HG03575 (cell line): ENCODE results near the gene TRAPPC2.

Source experiments
- ATAC-seq: cut with Tn5 transposase; IDR thresholded peaks from one replicate; pipeline ENCODE4 v1.9.1; 2021; ENCODE audit not compliant: unreplicated experiment, insufficient number of reproducible peaks, low FRiP score; ENCODE audit errors: extremely low read depth

Gene TRAPPC2

DNA sequence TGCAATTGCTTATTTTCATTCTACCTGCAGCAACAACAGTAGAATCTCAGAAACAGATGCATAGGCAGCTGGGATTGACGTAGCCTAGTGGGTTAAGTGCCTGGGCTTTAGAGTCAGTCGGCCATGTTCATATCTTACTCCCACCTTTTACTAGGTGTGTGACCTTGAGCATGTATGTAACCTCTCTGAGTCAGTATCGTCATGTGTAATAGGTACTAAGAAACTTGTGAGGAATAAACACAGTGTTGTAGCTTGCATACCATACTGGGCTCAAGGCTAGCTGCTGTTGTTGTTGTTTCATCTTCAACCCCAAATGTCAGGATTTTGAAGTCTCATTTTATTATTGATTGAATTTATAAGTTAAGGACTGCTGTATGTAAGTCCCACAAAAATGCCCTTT, 31.3 kb downstream of the TRAPPC2 start:
- ATAC-seq, result no peak

DNA sequence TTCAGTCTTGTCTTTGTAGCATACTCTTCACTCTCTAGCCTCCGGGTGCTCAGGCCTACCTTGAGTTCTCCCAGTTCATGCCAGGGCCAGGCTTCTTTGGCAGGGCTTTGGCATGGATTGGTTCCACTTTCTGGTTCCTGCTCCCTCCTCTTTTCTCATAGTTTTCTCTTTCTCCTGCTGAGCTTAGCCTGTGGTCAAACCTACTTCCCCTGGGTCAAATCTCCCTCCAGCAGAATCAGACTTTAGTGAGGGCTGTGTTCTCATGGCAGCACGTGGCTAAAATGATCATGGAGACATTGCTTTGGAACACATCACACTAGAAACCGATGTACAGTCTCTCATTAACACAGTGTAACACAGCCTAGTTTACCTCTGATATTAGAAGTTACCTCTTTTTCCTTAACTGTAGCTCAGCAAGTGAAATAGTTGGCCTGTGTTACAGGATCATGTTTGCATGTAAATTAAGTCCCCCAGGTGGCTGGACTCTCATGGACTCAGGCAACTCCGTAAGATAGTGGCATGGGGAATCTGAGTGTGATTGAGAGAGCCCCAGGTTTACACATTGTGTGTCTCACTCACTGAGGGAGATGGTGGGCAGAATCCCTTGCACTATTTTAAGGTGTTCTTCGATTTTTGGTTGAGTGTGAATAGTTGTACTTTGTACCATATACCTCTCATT, 32.2 kb downstream of the TRAPPC2 start:
- ATAC-seq, result no peak

DNA sequence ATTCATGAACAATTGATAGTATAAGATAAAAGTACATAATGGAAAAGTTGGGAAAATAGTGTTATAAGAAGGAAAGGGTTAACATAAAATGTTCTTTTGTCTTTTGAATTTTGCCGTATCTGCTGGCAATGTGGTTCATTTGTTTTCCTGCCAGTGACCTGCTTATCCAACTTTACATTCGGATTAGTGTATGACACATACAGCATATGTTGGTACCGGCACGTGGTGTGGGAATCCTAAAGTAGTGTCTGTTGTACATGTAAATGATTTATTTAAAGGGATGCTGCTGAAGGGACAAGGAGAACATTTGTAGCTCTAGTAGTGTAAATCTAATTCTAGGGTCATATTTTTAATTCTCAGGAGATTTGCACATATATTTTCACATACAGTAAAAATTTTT, 34.0 kb downstream of the TRAPPC2 start:
- no peak for ATAC-seq

DNA sequence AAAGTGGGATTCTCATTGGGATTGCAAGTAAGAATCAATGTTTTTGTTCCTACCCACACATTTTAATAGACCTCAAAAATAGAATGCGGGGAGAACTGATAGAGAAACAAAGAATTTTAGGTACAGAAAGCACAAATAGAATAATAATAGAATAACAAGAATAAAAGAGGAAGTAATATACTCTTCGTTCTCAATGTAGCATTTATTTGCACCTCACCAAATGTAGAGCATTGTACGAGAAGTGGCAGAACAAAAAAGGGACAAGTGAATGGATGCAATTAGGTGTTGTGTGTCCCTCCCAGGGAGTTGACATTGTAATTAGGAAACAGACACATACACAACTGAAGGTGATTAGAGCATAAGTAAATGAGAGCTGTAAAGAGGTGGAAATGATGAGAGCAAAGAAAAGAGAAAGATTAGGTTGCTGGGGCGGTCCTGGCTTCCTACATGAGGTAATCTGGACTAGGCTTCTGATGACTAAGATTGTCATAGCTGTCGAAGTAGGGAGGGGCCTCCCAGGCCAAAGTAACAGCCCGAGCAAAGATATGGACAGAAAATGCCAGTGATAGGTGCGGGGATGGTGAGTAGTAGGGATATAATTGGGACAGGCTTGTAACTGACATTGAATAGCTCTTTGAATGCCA, 35.1 kb downstream of the TRAPPC2 start:
- ATAC-seq, result no peak

DNA sequence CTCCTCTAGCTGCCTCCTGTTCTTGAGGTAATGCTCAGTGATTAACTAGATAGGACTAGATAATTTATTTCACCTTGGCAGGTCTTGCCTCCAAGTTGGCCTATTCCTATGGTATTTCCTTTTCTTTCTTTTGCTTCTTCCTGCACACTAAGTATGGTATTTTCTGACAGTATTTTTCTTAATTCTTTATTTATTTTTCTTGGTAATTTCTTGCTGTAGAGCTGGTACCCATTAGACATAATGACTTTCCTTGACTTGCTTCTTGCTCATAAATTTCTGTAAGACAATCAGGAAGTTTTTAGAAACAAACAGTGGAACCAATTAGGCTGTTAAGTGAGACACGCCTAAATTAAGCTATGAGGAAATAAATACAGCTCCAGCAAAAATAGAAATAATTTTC, 36.0 kb downstream of the TRAPPC2 start:
- no peak for ATAC-seq

DNA sequence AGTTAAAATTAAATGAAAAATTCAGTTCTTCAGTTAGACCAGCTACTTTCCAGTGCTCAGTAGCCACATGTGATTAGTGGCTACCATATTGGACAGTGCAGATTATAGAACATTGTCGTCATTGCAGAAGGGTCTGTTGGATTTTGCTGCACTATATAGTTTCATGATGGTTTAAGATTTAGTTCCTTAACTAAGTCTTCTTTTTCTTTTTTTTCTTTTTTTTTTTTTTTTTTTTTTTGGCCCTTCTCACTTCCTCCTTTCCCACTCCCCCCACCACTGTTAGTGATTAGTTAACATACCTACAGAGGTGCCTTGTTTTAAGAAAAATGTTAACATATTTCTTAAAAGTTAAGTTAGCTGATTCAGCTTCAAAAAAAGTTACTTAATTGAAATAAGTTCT, 36.4 kb downstream of the TRAPPC2 start:
- ATAC-seq, result no peak

DNA sequence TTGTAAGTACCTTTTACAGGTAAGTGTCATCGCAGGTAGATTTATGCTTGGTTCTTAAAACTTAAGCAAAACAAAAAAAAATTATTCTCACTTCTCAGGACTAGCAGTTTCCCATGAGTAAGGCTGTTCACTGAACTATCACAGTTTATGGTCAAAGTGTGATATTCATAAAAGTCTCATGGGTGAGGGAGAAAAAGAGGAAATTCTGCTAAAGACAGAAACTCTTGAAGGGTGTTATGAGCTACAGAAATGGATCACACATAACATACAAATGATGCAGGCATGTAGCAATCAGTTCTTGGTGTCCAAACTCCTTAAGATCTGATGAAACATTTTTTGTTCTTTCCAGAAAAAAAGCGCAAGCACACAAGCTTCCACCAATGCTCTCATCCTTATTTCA, 37.0 kb downstream of the TRAPPC2 start:
- ATAC-seq, result no peak

DNA sequence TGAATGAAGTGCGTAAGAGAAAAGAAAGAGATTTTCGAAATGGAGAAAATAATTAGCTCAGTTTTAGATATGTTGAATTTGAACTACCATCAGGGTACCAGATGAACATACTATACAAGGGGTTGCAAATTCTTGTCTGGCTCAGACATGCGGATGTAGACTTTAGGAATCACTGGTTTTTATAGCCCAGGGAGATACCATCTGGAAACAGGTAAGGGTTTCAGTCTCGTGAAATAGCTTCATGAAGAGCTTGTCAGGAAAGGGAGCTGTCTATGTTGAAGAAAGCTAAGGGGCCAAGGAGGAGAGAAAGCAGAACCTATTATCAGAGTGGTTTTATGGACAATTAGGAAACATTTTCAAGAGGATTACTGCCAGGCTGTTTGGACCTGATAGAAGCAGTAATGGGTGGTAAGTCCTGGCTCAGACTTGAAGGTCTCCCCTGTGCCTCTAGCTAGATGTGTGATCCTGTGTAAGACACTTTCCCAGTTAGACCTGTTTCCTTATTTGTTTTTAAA, 38.8 kb downstream of the TRAPPC2 start:
- ATAC-seq, result no peak

DNA sequence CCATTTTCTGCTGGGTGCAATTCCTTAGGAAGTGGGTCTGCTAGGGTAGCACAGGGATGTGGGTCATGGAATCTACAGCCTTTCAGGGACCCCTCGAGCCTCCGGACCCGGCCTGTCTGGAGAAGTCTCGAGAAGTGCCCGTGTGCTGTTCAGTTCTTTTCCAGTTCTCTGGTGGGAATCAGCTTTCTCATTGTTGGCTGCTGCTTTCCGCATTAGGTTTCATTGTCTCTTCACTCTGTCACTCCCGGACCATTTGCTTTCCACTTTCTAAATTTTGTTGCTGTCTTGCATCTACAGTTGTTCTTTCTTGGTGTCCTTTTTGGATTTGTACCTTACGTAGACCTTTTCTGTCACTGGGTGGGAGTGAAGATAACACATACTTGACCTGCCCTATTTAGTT, 39.4 kb downstream of the TRAPPC2 start:
- no peak for ATAC-seq

DNA sequence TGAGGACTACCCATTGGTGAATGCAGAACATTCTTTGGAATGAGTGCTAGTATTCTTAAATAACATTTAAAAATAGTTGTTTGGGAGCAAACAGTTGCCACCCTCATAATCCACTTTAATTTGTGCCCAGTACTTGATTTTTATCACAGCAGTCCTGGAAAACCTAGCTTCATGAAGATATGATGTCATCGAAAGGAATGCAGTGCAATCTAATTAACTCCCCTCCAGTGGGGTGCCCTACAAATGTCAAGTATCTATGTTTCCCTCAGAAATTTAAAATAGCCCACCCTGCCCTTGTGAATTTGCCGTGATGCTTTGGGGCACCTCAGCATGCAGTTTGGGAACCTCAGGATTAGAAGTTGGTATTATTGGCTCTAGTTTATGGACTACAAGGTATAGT, 40.1 kb downstream of the TRAPPC2 start:
- ATAC-seq, result no peak

DNA sequence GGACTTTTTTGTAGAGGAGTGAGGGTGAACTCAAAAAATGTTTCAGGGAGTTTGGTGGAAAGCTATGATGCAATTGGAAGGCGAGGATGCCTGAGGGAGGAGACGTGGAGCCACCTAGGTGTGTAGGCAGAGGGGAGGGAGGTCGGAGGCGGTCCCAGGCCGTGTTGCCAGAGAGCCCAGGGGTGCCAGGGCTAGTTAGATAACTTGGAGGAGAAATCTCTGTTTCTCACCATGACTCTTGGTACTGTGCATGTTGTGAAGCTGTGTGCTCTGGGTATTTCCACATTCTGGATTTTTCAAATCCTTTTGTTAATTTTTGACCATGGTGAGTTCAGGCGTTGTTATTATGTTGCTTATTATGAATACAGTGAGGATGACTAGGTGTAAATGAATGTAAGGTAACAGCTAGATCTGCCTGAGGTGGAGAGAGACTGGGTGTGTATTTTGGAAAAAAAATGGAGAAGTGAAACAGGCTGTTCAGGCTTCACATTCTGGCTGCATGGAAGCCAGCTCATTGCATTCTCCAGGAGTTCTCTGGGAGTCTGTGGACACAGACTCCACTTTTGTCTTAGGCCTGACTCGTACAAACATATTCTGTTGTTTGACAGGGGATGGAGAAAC, 41.0 kb downstream of the TRAPPC2 start:
- no peak for ATAC-seq

DNA sequence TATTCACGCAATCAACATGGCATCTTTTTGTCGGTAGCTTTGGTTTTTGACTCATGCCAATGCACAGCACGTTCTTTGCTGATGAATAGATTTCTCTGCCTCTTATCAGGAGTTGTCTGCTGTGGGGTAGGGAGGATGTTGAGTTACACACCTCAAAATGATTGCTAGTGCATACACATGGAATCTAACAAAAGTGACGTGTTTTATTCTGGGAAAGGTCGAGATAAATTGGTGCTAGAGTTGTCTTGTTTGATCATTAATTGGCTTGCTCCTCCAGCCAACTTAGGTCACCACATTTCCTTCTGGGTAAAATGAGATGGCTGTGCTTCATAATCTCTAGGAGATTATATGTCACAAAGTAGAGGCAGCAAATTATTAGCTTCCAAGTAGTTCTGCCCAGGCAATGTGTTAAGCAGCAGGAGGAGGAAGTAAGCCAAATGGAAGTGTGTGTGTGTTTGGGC, 41.6 kb downstream of the TRAPPC2 start:
- no peak for ATAC-seq

DNA sequence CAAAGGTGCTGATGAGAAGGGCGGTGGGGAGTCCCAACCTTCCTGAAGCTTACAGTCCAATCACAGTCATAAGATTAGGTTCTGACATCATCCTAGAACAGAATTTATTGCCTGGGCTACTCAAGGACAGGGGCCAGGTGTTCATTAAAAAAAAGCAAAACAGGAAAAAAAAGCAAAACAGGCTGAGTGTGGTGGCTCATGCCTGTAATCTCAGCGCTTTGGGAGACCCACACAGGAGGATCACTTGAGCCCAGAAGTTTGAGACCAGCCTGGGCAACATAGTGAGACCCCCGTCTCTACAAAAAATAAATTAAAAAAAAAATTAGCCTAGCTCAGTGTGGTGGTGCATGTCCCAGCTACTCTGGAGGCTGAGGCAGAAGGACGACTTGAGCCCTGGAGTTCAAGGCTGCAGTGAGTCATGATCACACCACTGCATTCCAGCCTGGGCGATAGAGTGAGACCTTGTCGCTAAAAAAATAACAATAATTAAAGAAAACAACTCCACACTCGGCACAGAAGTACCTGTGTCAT, 42.5 kb downstream of the TRAPPC2 start:
- no peak for ATAC-seq

DNA sequence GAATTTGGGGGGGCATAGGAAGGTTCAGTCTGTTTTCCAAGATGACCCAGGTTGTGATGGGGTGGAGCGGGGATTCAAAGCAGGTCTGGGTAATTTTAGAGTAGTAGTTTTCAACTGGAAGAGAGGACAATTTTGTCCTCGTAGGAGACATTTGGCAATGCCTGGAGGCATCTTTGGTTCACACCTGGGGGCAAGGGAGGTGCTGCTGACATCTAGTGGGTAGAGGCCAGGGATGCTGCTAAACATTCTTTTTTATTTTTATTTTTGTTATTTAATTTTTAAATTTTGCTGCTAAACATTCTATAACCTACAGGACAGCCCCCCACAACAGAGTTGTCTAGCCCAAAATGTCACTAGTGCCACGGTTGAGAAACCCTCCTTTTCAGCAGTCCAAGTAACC, 43.6 kb downstream of the TRAPPC2 start:
- no peak for ATAC-seq

DNA sequence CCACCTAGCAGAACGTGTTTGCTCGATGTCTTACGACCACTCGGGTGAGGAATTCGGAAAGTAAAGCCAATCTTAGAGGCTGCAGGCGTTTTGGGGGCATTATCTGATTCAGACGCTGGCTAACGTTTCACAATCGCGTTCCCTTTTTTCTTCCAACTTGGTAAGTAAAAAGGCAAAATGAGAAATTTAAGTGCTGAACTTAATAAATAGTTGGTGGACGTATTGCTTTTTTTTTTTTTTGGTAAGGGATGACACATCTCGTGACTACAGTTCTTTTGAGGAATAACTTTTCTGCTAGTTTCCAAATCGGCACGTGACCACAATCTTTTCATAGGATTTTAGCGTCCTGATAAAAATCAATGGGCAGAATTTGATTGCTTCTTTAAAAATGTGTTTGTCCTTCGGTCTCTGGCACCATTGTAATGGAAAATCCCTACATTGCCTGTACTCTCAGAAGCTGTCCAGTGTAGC, 44.6 kb downstream of the TRAPPC2 start:
- no peak for ATAC-seq

DNA sequence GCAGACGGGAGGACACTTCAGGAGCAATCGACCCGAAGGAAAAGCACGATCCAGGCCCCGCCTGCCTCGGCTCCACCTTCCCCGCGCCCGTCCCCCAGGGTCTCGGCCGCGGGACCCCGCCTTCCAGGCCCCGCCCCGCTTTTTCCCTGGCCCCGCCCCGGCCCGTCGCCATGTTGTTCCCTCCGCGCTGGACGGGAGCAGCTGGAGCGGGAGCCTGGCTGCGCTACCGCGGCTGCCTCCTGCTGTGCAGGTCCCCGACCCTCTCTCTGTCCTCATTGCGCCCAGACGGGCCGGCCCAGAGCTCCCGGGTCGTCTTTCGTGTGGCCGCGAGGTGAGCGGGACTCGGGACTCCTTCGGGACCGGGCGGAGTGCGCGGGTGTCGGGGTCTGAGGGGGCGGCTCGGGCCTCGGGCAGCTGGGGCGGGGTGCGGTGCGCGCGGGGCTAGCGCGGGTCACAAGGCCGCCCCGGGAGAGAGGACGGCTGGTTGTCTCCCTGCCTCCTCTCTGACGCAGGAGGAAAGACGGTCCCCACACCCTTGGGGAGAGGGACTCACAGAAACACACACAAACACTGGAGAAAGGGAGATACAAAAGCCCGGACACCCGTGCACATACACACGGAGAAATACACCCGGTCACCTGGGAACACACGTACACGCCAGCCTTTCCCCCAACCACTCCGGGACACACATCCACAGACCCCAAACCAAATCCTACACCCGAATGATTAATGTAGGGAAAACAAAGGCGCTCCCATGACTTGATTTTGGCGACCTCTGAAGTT, 45.3 kb downstream of the TRAPPC2 start, which contains the start of gene RAB9A:
TSS of gene RAB9A (plus strand) at position 171 of the 783 bp plus-strand sequence. CDS start 19,619 bp downstream, outside the sequence.
- ATAC-seq, result no peak

DNA sequence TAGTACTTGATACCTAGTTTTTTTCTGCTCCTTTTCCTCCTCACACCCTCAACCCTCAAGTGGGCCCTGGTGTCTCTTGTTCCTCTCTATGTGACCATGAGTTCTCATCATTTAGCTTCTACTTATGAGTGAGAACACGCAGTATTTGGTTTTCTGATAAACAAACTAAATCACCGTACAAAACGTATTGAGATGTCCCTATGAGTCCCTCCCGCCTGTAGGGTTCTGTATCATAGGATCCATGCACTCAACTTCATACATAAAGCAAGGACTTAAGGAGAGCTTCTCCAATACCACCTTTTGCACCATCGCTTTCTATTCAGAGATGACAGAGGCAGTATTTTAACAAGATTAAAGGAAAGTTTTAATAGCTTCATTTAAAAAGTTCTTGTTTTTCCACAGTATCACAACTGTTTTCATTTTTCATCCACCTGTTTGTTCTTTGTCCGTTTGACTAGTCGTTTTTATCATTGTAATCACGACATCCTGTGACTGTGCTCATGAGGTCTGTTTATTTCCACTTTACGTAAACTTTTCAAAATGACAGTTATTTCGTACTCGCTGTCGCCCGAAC, 45.9 kb downstream of the TRAPPC2 start:
- ATAC-seq, result no peak

DNA sequence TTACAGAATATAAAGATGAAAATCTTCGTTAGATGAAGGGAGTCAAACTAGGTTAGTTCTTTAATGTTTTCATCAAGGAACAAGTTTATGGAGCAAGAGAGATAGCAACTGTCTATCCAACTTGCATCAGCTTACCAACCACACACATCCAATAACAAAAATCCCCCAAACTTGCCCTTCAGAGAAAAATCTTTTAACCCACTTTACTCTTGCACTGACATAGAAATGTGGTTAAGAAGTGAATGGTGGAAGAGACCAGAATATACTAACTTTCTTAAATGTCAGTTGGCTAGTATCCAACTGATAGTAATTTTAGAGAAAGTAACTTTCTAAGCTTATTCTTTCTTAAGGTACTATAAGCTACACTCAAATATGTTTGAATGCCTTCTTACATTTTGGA, 47.2 kb downstream of the TRAPPC2 start:
- no peak for ATAC-seq
